Vagina (tissue), 2 donors: ENCODE data around the gene WASL.

Experiments
- CTCF ChIP-seq, 3 experiments: fragments of 450-650 bp in 2 of 3; fragments of 200-600 bp in 1 of 3; sonication (generic) in 1 of 3; IDR thresholded peaks; one replicate each; pipeline ENCODE4 v1.5.1; 2017 to 2019; ENCODE audit warnings: antibody characterized with exemption in 3 of 3, mild to moderate bottlenecking in 2 of 3, moderate library complexity in 2 of 3
- POLR2A ChIP-seq, 2 donors: fragments of 450-650 bp; IDR thresholded peaks; one replicate each; pipeline ENCODE4 v1.6.1; 2017; ENCODE audit warnings: antibody characterized with exemption in 2 of 2, mild to moderate bottlenecking in 2 of 2, moderate library complexity in 2 of 2

GRCh38 chr7:123633553-123633952, 115.2 kb downstream of the WASL start:
- TF ChIP-seq CTCF (IDR thresholded peaks at IDR 0.05) (no peak), POLR2A (IDR thresholded peaks at IDR 0.05) (no peak)
